ENCODE results near the gene HBS1L. TPM values are rescaled to one million over a fixed set of nuclear protein-coding genes. Genes with fewer than 3 reads are reported as not detected.
A peak's percentile ranks its signal among the peaks of the same experiment; 100 is the strongest.

Gene HBS1L
- total and polyA plus RNA-seq, 5 donors from 2014 or later = 49.4 to 109 (median 64.5) TPM

- H3K27ac Mint-ChIP-seq = peak overlapping the region; percentile 52 to 90 (median 85)
- no peak for ATAC-seq (ENCODE audit: low read depth in 2 of 2)
- peak overlapping the region in 1 of 4 donors; percentile 16 for H3K4me3 Mint-ChIP-seq
- H3K27me3 Mint-ChIP-seq = no peaks in the 10 kb centered on the region
- H3K4me1 ChIP-seq (ENCODE audit: control insufficient read depth, insufficient read depth, low read length, poor library complexity, severe bottlenecking) = peaks cover 39% of the 10 kb centered on the region
- no peaks in the 10 kb centered on the region for H3K9me3 ChIP-seq (ENCODE audit: control insufficient read depth in 2 of 2, low read length in 2 of 2)
- no peaks in the 10 kb centered on the region for H3K27me3 ChIP-seq (ENCODE audit: control insufficient read depth, insufficient read depth, low read length)
- no peaks in the 10 kb centered on the region for H3K36me3 ChIP-seq (ENCODE audit: control insufficient read depth, insufficient read depth, low read length)
- no peak for DNase-seq
- peak overlapping the region; percentile 68 for H3K27ac ChIP-seq (ENCODE audit: insufficient read depth, low read length, poor library complexity, severe bottlenecking)
- H3K9me3 Mint-ChIP-seq = peaks cover 0 to 2% (median 0%) of the 10 kb centered on the region in 7 donors
- peak overlapping the region; percentile 61 for H3K4me3 ChIP-seq (ENCODE audit: low read depth, low read length)
- no peaks in the 10 kb centered on the region for H3K36me3 Mint-ChIP-seq
- peaks cover 43 to 86% (median 48%) of the 10 kb centered on the region in 4 donors for H3K4me1 Mint-ChIP-seq
Observed at GRCh38 chr6:135093578-135093977, 39.0 kb upstream of the HBS1L start.

DNA sequence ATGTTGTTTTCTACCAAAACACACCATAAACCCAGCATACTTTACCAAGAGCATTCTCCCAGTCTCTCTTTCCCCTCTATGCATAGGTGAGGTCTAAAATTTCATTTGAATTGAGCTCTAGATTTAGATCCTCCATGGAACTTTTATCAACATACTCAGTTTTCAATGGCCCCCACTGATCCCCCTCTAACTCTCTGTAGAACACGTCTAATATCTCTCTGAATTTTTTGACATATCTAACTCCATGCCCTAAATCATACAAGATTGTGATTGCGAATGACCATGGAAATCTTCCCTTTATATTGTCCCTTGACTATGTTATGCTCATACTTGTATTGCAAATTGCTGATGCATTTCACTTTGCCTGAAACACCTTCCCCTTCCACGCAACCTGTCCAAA, 38.1 kb upstream of the HBS1L start:
- Histone ChIP-seq H3K27ac (ENCODE audit: insufficient read depth, low read length, poor library complexity, severe bottlenecking) (no peak overlapping the region), H3K4me3 (ENCODE audit: low read depth, low read length) (no peak overlapping the region), H3K9me3 (ENCODE audit: control insufficient read depth in 2 of 2, low read length in 2 of 2) (no peaks in the 10 kb centered on the region), H3K4me1 (ENCODE audit: control insufficient read depth, insufficient read depth, low read length, poor library complexity, severe bottlenecking) (peaks cover 48% of the 10 kb centered on the region), H3K36me3 (ENCODE audit: control insufficient read depth, insufficient read depth, low read length) (no peaks in the 10 kb centered on the region), H3K27me3 (ENCODE audit: control insufficient read depth, insufficient read depth, low read length) (no peaks in the 10 kb centered on the region)
- peak overlapping the region in 2 of 4 donors; percentile 18 to 39 for H3K4me3 Mint-ChIP-seq
- peaks cover 49 to 87% (median 55%) of the 10 kb centered on the region in 4 donors for H3K4me1 Mint-ChIP-seq
- H3K9me3 Mint-ChIP-seq = peaks cover 0 to 2% (median 0%) of the 10 kb centered on the region in 7 donors
- peak overlapping the region; percentile 12 to 67 (median 52) for H3K27ac Mint-ChIP-seq
- H3K36me3 Mint-ChIP-seq = no peaks in the 10 kb centered on the region
- ATAC-seq (ENCODE audit: low read depth in 2 of 2) (no peak), DNase-seq (no peak)
- no peaks in the 10 kb centered on the region for H3K27me3 Mint-ChIP-seq

- H3K36me3 ChIP-seq (ENCODE audit: control insufficient read depth, insufficient read depth, low read length) = no peaks in the 10 kb centered on the region
- no peak overlapping the region for H3K27ac ChIP-seq (ENCODE audit: insufficient read depth, low read length, poor library complexity, severe bottlenecking)
- H3K9me3 Mint-ChIP-seq = peaks cover 0 to 2% (median 0%) of the 10 kb centered on the region in 7 donors
- peaks cover 67% of the 10 kb centered on the region for H3K4me1 ChIP-seq (ENCODE audit: control insufficient read depth, insufficient read depth, low read length, poor library complexity, severe bottlenecking)
- no peaks in the 10 kb centered on the region for H3K27me3 ChIP-seq (ENCODE audit: control insufficient read depth, insufficient read depth, low read length)
- peaks cover 54 to 93% (median 69%) of the 10 kb centered on the region in 4 donors for H3K4me1 Mint-ChIP-seq
- H3K27ac Mint-ChIP-seq = peak overlapping the region; percentile 39 to 72 (median 47)
- H3K4me3 ChIP-seq (ENCODE audit: low read depth, low read length) = no peak overlapping the region
- no peaks in the 10 kb centered on the region for H3K36me3 Mint-ChIP-seq
- no peaks in the 10 kb centered on the region for H3K27me3 Mint-ChIP-seq
- H3K9me3 ChIP-seq (ENCODE audit: control insufficient read depth in 2 of 2, low read length in 2 of 2) = no peaks in the 10 kb centered on the region
- DNase-seq = no peak
- H3K4me3 Mint-ChIP-seq = peak overlapping the region in 1 of 4 donors; percentile 26
- ATAC-seq (ENCODE audit: low read depth in 2 of 2) = no peak
Observed at GRCh38 chr6:135090819-135091218, 36.2 kb upstream of the HBS1L start.

- Histone ChIP-seq H3K27ac (ENCODE audit: insufficient read depth, low read length, poor library complexity, severe bottlenecking) (no peak overlapping the region), H3K9me3 (ENCODE audit: control insufficient read depth in 2 of 2, low read length in 2 of 2) (no peaks in the 10 kb centered on the region), H3K4me1 (ENCODE audit: control insufficient read depth, insufficient read depth, low read length, poor library complexity, severe bottlenecking) (peaks cover 65% of the 10 kb centered on the region), H3K36me3 (ENCODE audit: control insufficient read depth, insufficient read depth, low read length) (no peaks in the 10 kb centered on the region), H3K27me3 (ENCODE audit: control insufficient read depth, insufficient read depth, low read length) (no peaks in the 10 kb centered on the region), H3K4me3 (ENCODE audit: low read depth, low read length) (no peak overlapping the region)
- H3K9me3 Mint-ChIP-seq = peaks cover 0 to 2% (median 0%) of the 10 kb centered on the region in 7 donors
- H3K4me1 Mint-ChIP-seq = peaks cover 53 to 89% (median 69%) of the 10 kb centered on the region in 4 donors
- H3K36me3 Mint-ChIP-seq = no peaks in the 10 kb centered on the region
- H3K27ac Mint-ChIP-seq = peak overlapping the region in 2 of 3 donors; percentile 72 to 95
- peak overlapping the region in 2 of 4 donors; percentile 54 to 95 for H3K4me3 Mint-ChIP-seq
- ATAC-seq (ENCODE audit: low read depth in 2 of 2) (no peak), DNase-seq (no peak)
- no peaks in the 10 kb centered on the region for H3K27me3 Mint-ChIP-seq
Observed at GRCh38 chr6:135089901-135090300, 35.3 kb upstream of the HBS1L start.

DNA sequence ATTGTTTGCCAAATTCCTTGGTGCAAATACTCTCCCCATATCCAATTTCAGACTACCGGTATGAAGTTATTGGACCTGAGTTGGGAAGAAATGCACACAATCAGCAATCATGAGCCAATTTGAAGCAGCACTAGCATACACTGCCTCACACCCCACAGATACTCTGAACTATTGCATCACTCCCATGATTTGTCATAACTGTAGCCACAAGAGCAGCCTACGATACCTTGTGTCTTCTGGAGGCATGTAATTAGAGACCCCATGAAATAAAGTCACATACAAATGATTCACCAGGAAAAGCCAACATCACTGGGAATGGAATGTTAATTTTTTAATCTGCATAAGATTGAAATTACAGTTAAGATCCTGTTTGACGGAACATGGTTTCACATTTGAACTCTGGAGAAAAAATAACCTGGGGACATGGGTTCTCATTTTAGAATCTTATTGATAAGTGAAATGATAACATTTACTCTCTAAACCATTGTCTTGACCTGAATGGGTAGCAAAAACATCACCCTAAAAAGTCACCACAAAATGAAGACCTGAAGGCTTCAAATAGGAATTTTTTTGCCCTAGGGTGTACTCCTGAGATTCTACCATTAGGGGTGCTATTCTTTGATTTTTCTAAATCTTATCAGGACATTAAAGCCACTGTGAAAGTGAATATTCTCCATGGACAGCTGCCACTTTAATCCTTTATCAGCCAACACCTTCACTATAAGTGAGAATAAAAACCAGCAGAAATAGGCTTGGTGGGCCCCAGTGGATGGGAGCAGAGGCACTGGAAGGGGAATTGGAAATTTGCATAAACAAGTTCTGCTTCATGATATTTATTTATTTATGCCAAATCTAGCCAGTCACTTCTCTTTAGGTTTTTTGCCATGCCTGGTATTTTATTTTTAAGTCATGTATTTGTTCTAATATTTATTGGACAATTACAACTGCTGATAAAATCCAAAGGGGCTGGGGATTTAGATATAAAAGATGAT, 34.5 kb upstream of the HBS1L start:
- peak; percentile 84 to 85 for ATAC-seq (ENCODE audit: low read depth in 2 of 2)
- peak overlapping the region; percentile 70 to 95 (median 84) for H3K4me3 Mint-ChIP-seq
- H3K4me1 ChIP-seq (ENCODE audit: control insufficient read depth, insufficient read depth, low read length, poor library complexity, severe bottlenecking) = peaks cover 58% of the 10 kb centered on the region

DNA sequence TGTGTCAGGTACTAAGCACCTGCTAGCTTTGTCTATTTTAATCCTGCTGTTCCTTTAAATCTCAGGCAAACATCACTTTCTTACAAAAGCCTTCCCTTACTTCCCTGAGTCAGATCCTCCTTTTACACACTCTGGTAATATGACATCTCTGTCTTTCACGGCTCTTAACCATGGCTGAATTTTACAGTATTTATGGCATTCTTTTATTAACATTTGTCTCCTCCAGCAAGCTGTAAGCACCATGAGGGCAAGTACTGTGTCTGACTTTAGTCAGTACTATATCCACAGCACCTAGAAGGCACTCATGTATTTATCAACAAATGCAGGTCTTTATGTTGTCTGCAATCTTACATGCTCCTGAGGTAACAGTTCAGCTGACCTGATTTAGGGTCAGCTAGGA, 33.7 kb upstream of the HBS1L start:
- Histone ChIP-seq H3K9me3 (ENCODE audit: control insufficient read depth in 2 of 2, low read length in 2 of 2) (no peaks in the 10 kb centered on the region), H3K4me1 (ENCODE audit: control insufficient read depth, insufficient read depth, low read length, poor library complexity, severe bottlenecking) (peaks cover 49% of the 10 kb centered on the region), H3K4me3 (ENCODE audit: low read depth, low read length) (peak overlapping the region; percentile 92), H3K27me3 (ENCODE audit: control insufficient read depth, insufficient read depth, low read length) (no peaks in the 10 kb centered on the region), H3K36me3 (ENCODE audit: control insufficient read depth, insufficient read depth, low read length) (no peaks in the 10 kb centered on the region), H3K27ac (ENCODE audit: insufficient read depth, low read length, poor library complexity, severe bottlenecking) (peak overlapping the region; percentile 75)
- ATAC-seq (ENCODE audit: low read depth in 2 of 2) (no peak), DNase-seq (peak in 1 of 3 donors; percentile 38)
- Mint-ChIP-seq H3K4me1 (peaks cover 43 to 81% (median 58%) of the 10 kb centered on the region in 4 donors), H3K9me3 (peaks cover 0 to 2% (median 0%) of the 10 kb centered on the region in 7 donors), H3K4me3 (peak overlapping the region; percentile 70 to 95 (median 84)), H3K36me3 (no peaks in the 10 kb centered on the region), H3K27me3 (no peaks in the 10 kb centered on the region), H3K27ac (peak overlapping the region; percentile 94 to 99 (median 95))

More for the DNA sequence above, 34.5 kb upstream of the HBS1L start:
- Mint-ChIP-seq H3K27me3 (no peaks in the 10 kb centered on the region), H3K9me3 (peaks cover 0 to 2% (median 0%) of the 10 kb centered on the region in 7 donors), H3K27ac (peak overlapping the region; percentile 94 to 99 (median 95)), H3K4me1 (peaks cover 49 to 87% (median 63%) of the 10 kb centered on the region in 4 donors), H3K36me3 (no peaks in the 10 kb centered on the region)
- Histone ChIP-seq H3K36me3 (ENCODE audit: control insufficient read depth, insufficient read depth, low read length) (no peaks in the 10 kb centered on the region), H3K4me3 (ENCODE audit: low read depth, low read length) (peak overlapping the region; percentile 92), H3K27me3 (ENCODE audit: control insufficient read depth, insufficient read depth, low read length) (no peaks in the 10 kb centered on the region), H3K9me3 (ENCODE audit: control insufficient read depth in 2 of 2, low read length in 2 of 2) (no peaks in the 10 kb centered on the region), H3K27ac (ENCODE audit: insufficient read depth, low read length, poor library complexity, severe bottlenecking) (peak overlapping the region; percentile 75)
- DNase-seq = peak; percentile 17 to 84 (median 45)

- Mint-ChIP-seq H3K4me1 (peaks cover 40 to 76% (median 54%) of the 10 kb centered on the region in 4 donors), H3K36me3 (no peaks in the 10 kb centered on the region), H3K27ac (peak overlapping the region; percentile 94 to 99 (median 95)), H3K27me3 (no peaks in the 10 kb centered on the region), H3K9me3 (peaks cover 0 to 5% (median 1%) of the 10 kb centered on the region in 7 donors), H3K4me3 (peak overlapping the region; percentile 70 to 95 (median 84))
- Histone ChIP-seq H3K36me3 (ENCODE audit: control insufficient read depth, insufficient read depth, low read length) (no peaks in the 10 kb centered on the region), H3K4me3 (ENCODE audit: low read depth, low read length) (peak overlapping the region; percentile 92), H3K27me3 (ENCODE audit: control insufficient read depth, insufficient read depth, low read length) (no peaks in the 10 kb centered on the region), H3K9me3 (ENCODE audit: control insufficient read depth in 2 of 2, low read length in 2 of 2) (no peaks in the 10 kb centered on the region), H3K27ac (ENCODE audit: insufficient read depth, low read length, poor library complexity, severe bottlenecking) (peak overlapping the region; percentile 75), H3K4me1 (ENCODE audit: control insufficient read depth, insufficient read depth, low read length, poor library complexity, severe bottlenecking) (peaks cover 48% of the 10 kb centered on the region)
- peak; percentile 49 to 82 (median 63) for DNase-seq
- peak; percentile 50 to 52 for ATAC-seq (ENCODE audit: low read depth in 2 of 2)
Observed at GRCh38 chr6:135087803-135088202, 33.2 kb upstream of the HBS1L start.
